ENCODE measurements around the gene RASAL1.

Gene RASAL1

GRCh38 chr12:113109872-113110599, 25.5 kb downstream of the RASAL1 start:
- FAIRE-seq: no peak
- DNase-seq (ENCODE audit: insufficient read length): no peak
- TF ChIP-seq POLR2AphosphoS5 (IDR thresholded peaks at IDR 0.05; ENCODE audit: low read depth, low read length) (no peak), POLR2A (IDR thresholded peaks at IDR 0.05; ENCODE audit: low read depth, low read length) (no peak), TAF1 (IDR thresholded peaks at IDR 0.05; ENCODE audit: borderline replicate concordance, low read depth, low read length) (no peak)

- TF ChIP-seq TAF1 (IDR thresholded peaks at IDR 0.05; ENCODE audit: borderline replicate concordance, low read depth, low read length) (no peak), POLR2AphosphoS5 (IDR thresholded peaks at IDR 0.05; ENCODE audit: low read depth, low read length) (no peak), POLR2A (IDR thresholded peaks at IDR 0.05; ENCODE audit: low read depth, low read length) (no peak)
- no peak for FAIRE-seq
- DNase-seq (ENCODE audit: insufficient read length): no peak
Measured at GRCh38 chr12:113109360-113109759, 26.2 kb downstream of the RASAL1 start.

GRCh38 chr12:113108308-113108707, 27.3 kb downstream of the RASAL1 start:
- no peak for DNase-seq (ENCODE audit: insufficient read length)
- TF ChIP-seq POLR2A (IDR thresholded peaks at IDR 0.05; ENCODE audit: low read depth, low read length): no peak
- TF ChIP-seq TAF1 (IDR thresholded peaks at IDR 0.05; ENCODE audit: borderline replicate concordance, low read depth, low read length): no peak
- no peak for TF ChIP-seq POLR2AphosphoS5 (IDR thresholded peaks at IDR 0.05; ENCODE audit: low read depth, low read length)
- FAIRE-seq: no peak

- TF ChIP-seq TAF1 (IDR thresholded peaks at IDR 0.05; ENCODE audit: borderline replicate concordance, low read depth, low read length) (no peak), POLR2A (IDR thresholded peaks at IDR 0.05; ENCODE audit: low read depth, low read length) (no peak), POLR2AphosphoS5 (IDR thresholded peaks at IDR 0.05; ENCODE audit: low read depth, low read length) (no peak)
- DNase-seq (ENCODE audit: insufficient read length) (no peak), FAIRE-seq (no peak)
Measured at GRCh38 chr12:113106361-113106760, 29.2 kb downstream of the RASAL1 start.

GRCh38 chr12:113105606-113106271, 29.8 kb downstream of the RASAL1 start:
- FAIRE-seq (no peak), DNase-seq (ENCODE audit: insufficient read length) (no peak)
- no peak for TF ChIP-seq TAF1 (IDR thresholded peaks at IDR 0.05; ENCODE audit: borderline replicate concordance, low read depth, low read length)
- TF ChIP-seq POLR2A (IDR thresholded peaks at IDR 0.05; ENCODE audit: low read depth, low read length): no peak
- no peak for TF ChIP-seq POLR2AphosphoS5 (IDR thresholded peaks at IDR 0.05; ENCODE audit: low read depth, low read length)

GRCh38 chr12:113104953-113105510, 30.5 kb downstream of the RASAL1 start:
- TF ChIP-seq POLR2A (IDR thresholded peaks at IDR 0.05; ENCODE audit: low read depth, low read length): no peak
- TF ChIP-seq POLR2AphosphoS5 (IDR thresholded peaks at IDR 0.05; ENCODE audit: low read depth, low read length): no peak
- TF ChIP-seq TAF1 (IDR thresholded peaks at IDR 0.05; ENCODE audit: borderline replicate concordance, low read depth, low read length): no peak
- FAIRE-seq (peak; percentile 68), DNase-seq (ENCODE audit: insufficient read length) (no peak)

GRCh38 chr12:113103756-113104450, 31.7 kb downstream of the RASAL1 start:
- no peak for TF ChIP-seq TAF1 (IDR thresholded peaks at IDR 0.05; ENCODE audit: borderline replicate concordance, low read depth, low read length)
- no peak for TF ChIP-seq POLR2AphosphoS5 (IDR thresholded peaks at IDR 0.05; ENCODE audit: low read depth, low read length)
- TF ChIP-seq POLR2A (IDR thresholded peaks at IDR 0.05; ENCODE audit: low read depth, low read length): no peak
- DNase-seq (ENCODE audit: insufficient read length) (peak; percentile 67), FAIRE-seq (peak; percentile 42)

- no peak for DNase-seq (ENCODE audit: insufficient read length)
- no peak for FAIRE-seq
- TF ChIP-seq POLR2A (IDR thresholded peaks at IDR 0.05; ENCODE audit: low read depth, low read length) (no peak), POLR2AphosphoS5 (IDR thresholded peaks at IDR 0.05; ENCODE audit: low read depth, low read length) (no peak), TAF1 (IDR thresholded peaks at IDR 0.05; ENCODE audit: borderline replicate concordance, low read depth, low read length) (no peak)
Measured at GRCh38 chr12:113102811-113103210, 32.8 kb downstream of the RASAL1 start.

GRCh38 chr12:113101751-113102150, 33.8 kb downstream of the RASAL1 start:
- DNase-seq (ENCODE audit: insufficient read length) (no peak), FAIRE-seq (no peak)
- no peak for TF ChIP-seq TAF1 (IDR thresholded peaks at IDR 0.05; ENCODE audit: borderline replicate concordance, low read depth, low read length)
- no peak for TF ChIP-seq POLR2AphosphoS5 (IDR thresholded peaks at IDR 0.05; ENCODE audit: low read depth, low read length)
- TF ChIP-seq POLR2A (IDR thresholded peaks at IDR 0.05; ENCODE audit: low read depth, low read length): no peak

GRCh38 chr12:113099764-113100163, 35.8 kb downstream of the RASAL1 start:
- no peak for FAIRE-seq
- no peak for DNase-seq (ENCODE audit: insufficient read length)
- TF ChIP-seq TAF1 (IDR thresholded peaks at IDR 0.05; ENCODE audit: borderline replicate concordance, low read depth, low read length) (no peak), POLR2AphosphoS5 (IDR thresholded peaks at IDR 0.05; ENCODE audit: low read depth, low read length) (no peak), POLR2A (IDR thresholded peaks at IDR 0.05; ENCODE audit: low read depth, low read length) (no peak)

- TF ChIP-seq POLR2AphosphoS5 (IDR thresholded peaks at IDR 0.05; ENCODE audit: low read depth, low read length): no peak
- no peak for TF ChIP-seq TAF1 (IDR thresholded peaks at IDR 0.05; ENCODE audit: borderline replicate concordance, low read depth, low read length)
- no peak for TF ChIP-seq POLR2A (IDR thresholded peaks at IDR 0.05; ENCODE audit: low read depth, low read length)
- FAIRE-seq (no peak), DNase-seq (ENCODE audit: insufficient read length) (no peak)
Measured at GRCh38 chr12:113099364-113099763, 36.2 kb downstream of the RASAL1 start.
